CD14-positive monocyte (primary cell): ENCODE results near the gene SLC27A1. TPM values are rescaled to one million over a fixed set of nuclear protein-coding genes. Genes with fewer than 3 reads are reported as not detected.

Experiments used
- DNase-seq, 3 donors: peaks; one replicate each; pipeline ENCODE4 v3.0.0-alpha.2; 2011 to 2022
- H2AFZ ChIP-seq: 2 replicates; pipeline ENCODE4 v1.6.0; 2012; ENCODE audit warnings: mild to moderate bottlenecking, low read depth, low read length, inconsistent platforms; ENCODE audit not compliant: insufficient read depth, poor library complexity, severe bottlenecking
- H3K27ac ChIP-seq, 2 donors: 1 replicate in 1 of 2; 2 replicates in 1 of 2; pipeline ENCODE4 v1.5.1; 2012 to 2013; ENCODE audit warnings: low read length in 2 of 2, control low read depth in 1 of 2, inconsistent platforms in 1 of 2, low read depth in 1 of 2, mild to moderate bottlenecking in 1 of 2
- H3K27me3 ChIP-seq, 2 donors: one replicate each; pipeline versions ENCODE4 v1.6.0 to v1.6.1; 2011 to 2013; ENCODE audit warnings: low read length in 2 of 2; ENCODE audit not compliant: control insufficient read depth in 2 of 2, insufficient read depth in 2 of 2
- H3K36me3 ChIP-seq, 2 donors: replicated peaks in 1 of 2; 1 replicate in 1 of 2; 2 replicates in 1 of 2; pipeline versions ENCODE4 v1.5.1 to v1.6.1; 2012 to 2013; ENCODE audit warnings: low read length in 2 of 2, control low read depth in 1 of 2, inconsistent platforms in 1 of 2, mild to moderate bottlenecking in 1 of 2; ENCODE audit not compliant: insufficient read depth in 2 of 2, control insufficient read depth in 1 of 2
- H3K4me1 ChIP-seq, 2 donors: 1 replicate in 1 of 2; 2 replicates in 1 of 2; pipeline versions ENCODE4 v1.5.1 to v1.6.1; 2012 to 2013; ENCODE audit warnings: low read length in 2 of 2, control low read depth in 1 of 2, inconsistent platforms in 1 of 2, mild to moderate bottlenecking in 1 of 2, moderate library complexity in 1 of 2; ENCODE audit not compliant: insufficient read depth in 2 of 2, control insufficient read depth in 1 of 2
- H3K4me2 ChIP-seq: replicated peaks from 2 replicates; pipeline ENCODE3; 2012; ENCODE audit warnings: low read length, moderate library complexity, mild to moderate bottlenecking; ENCODE audit not compliant: poor library complexity, severe bottlenecking; ENCODE audit errors: extremely low read depth
- H3K4me3 ChIP-seq, 3 experiments: fragments of 200-600 bp in 1 of 3; sonication (generic) in 1 of 3; replicated peaks in 1 of 3; 1 replicate in 2 of 3; 2 replicates in 1 of 3; pipeline ENCODE4 v1.5.1; 2011 to 2013; ENCODE audit warnings: low read length in 3 of 3, mild to moderate bottlenecking in 3 of 3, control low read depth in 2 of 3, low read depth in 2 of 3, inconsistent platforms in 1 of 3, moderate library complexity in 1 of 3
- H3K79me2 ChIP-seq: 2 replicates; pipeline ENCODE4 v1.6.0; 2012; ENCODE audit warnings: mild to moderate bottlenecking, control low read depth, inconsistent platforms, low read length, moderate library complexity; ENCODE audit not compliant: insufficient read depth
- H3K9ac ChIP-seq: 2 replicates; pipeline ENCODE4 v1.6.0; 2017; ENCODE audit warnings: low read length, mild to moderate bottlenecking; ENCODE audit not compliant: insufficient read depth, poor library complexity, severe bottlenecking
- H3K9me3 ChIP-seq, 2 donors: replicated peaks in 1 of 2; 1 replicate in 1 of 2; 2 replicates in 1 of 2; pipeline versions ENCODE4 v1.5.1 to v1.6.1; 2012 to 2013; ENCODE audit warnings: low read length in 2 of 2, control low read depth in 1 of 2; ENCODE audit not compliant: control insufficient read depth in 1 of 2, insufficient read depth in 1 of 2
- H4K20me1 ChIP-seq: 2 replicates; pipeline ENCODE4 v1.6.0; 2012; ENCODE audit warnings: mild to moderate bottlenecking, low read length, control low read depth, moderate library complexity; ENCODE audit not compliant: insufficient read depth
- H3K27ac Mint-ChIP-seq, 7 donors: one replicate each; pipeline ENCODE4 v1.8.0; 2020; ENCODE audit warnings: mild to moderate bottlenecking in 7 of 7, mixed read lengths in 7 of 7, moderate library complexity in 6 of 7, inconsistent platforms in 2 of 7
- H3K27me3 Mint-ChIP-seq, 3 donors: one replicate each; pipeline ENCODE4 v1.8.0; 2021 to 2022; ENCODE audit warnings: low read depth in 3 of 3, mild to moderate bottlenecking in 3 of 3, mixed read lengths in 3 of 3, moderate library complexity in 3 of 3, inconsistent platforms in 1 of 3
- H3K36me3 Mint-ChIP-seq, 2 donors: one replicate each; pipeline ENCODE4 v1.8.0; 2020; ENCODE audit warnings: mixed read lengths in 2 of 2, inconsistent platforms in 1 of 2, mild to moderate bottlenecking in 1 of 2
- H3K4me1 Mint-ChIP-seq: one replicate; pipeline ENCODE4 v1.8.0; 2020; ENCODE audit warnings: mild to moderate bottlenecking, mixed read lengths
- H3K4me3 Mint-ChIP-seq, 2 donors: one replicate each; pipeline ENCODE4 v1.8.0; 2020; ENCODE audit warnings: mild to moderate bottlenecking in 2 of 2, mixed read lengths in 2 of 2, moderate library complexity in 1 of 2
- H3K9me3 Mint-ChIP-seq, 7 donors: one replicate each; pipeline ENCODE4 v1.8.0; 2020 to 2022; ENCODE audit warnings: mixed read lengths in 7 of 7, mild to moderate bottlenecking in 6 of 7, moderate library complexity in 6 of 7, inconsistent platforms in 2 of 7
- WGBS: methylation state at CpG from one replicate; pipeline ENCODE4 v1.1.5; 2013; ENCODE audit warnings: missing lambda C conversion rate; ENCODE audit not compliant: insufficient coverage; 5-methylcytosine and 5-hydroxymethylcytosine counted together
- intact Hi-C, 2 donors: fragments of 100-400 bp; cut with micrococcal nuclease; formaldehyde crosslinking; loops; one replicate each; pipeline versions ENCODE4 v1.15.0 to v1.15.1; 2023
- polyA plus RNA-seq, 3 donors: library from polyadenylated mRNA; depleted of rRNA in 1 of 3; unstranded in 2 of 3; stranded (reverse) in 1 of 3; fragments of 300-500 nt in 2 of 3; fragments of >200 nt in 1 of 3; fragmentation: Illumina TruSeq in 2 of 3; gene quantifications; 1 replicate in 2 of 3; 2 replicates in 1 of 3; pipeline ENCODE4 v1.2.3, GENCODE V29; 2012 to 2021
- TF ChIP-seq, protein P1 (sequence below): fragments of 200-600 bp; IDR thresholded peaks from one replicate; pipeline ENCODE4 v1.8.0; 2022; ENCODE audit warnings: antibody characterized with exemption, mild to moderate bottlenecking

SLC27A1 gene
- polyA plus RNA-seq, 3 donors, result 27.1 to 36.5 (median 27.6) TPM

DNA sequence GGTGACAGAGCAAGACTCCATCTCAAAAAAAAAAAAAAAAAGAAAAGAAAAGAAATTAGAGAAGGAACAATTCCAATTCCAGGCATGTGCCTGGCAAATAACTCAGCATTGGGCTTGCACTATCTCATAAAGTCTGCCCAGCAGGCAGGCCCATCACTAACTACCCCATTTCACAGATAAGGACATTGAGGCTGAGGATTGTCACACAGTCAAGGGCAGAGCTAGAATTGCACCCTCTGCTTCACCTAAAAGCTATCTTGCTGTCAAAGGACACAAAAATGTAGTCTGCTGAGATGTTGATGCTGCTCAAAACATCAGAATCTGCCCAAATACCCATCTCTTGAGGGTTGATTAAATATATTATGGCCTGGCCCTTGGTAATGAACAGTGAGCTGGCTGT lies 64.4 kb downstream of the SLC27A1 start:
- H3K36me3 ChIP-seq, result no peaks in the 10 kb centered on the region
- H3K9me3 ChIP-seq, result no peaks in the 10 kb centered on the region
- no peak for DNase-seq
- H3K27ac ChIP-seq, result no peak overlapping the region
- H2AFZ ChIP-seq, result no peak overlapping the region
- H3K9ac ChIP-seq, result no peak overlapping the region
- H3K4me1 ChIP-seq, result peaks cover 25 to 26% of the 10 kb centered on the region in 2 donors
- no peaks in the 10 kb centered on the region for H4K20me1 ChIP-seq
- Mint-ChIP-seq H3K4me1 (peaks cover 31% of the 10 kb centered on the region), H3K4me3 (no peak overlapping the region), H3K27ac (no peak overlapping the region), H3K36me3 (no peaks in the 10 kb centered on the region), H3K9me3 (peaks cover 0 to 2% (median 0%) of the 10 kb centered on the region in 7 donors), H3K27me3 (peaks cover 3 to 7% (median 6%) of the 10 kb centered on the region in 3 donors)
- intact Hi-C loops, result loop anchor here in 1 of 2 donors (5.0 kb wide), 1 partner anchor 38 kb away; no protein-coding TSS in a partner anchor
- no peak overlapping the region for H3K4me2 ChIP-seq
- TF ChIP-seq, protein P1, sequence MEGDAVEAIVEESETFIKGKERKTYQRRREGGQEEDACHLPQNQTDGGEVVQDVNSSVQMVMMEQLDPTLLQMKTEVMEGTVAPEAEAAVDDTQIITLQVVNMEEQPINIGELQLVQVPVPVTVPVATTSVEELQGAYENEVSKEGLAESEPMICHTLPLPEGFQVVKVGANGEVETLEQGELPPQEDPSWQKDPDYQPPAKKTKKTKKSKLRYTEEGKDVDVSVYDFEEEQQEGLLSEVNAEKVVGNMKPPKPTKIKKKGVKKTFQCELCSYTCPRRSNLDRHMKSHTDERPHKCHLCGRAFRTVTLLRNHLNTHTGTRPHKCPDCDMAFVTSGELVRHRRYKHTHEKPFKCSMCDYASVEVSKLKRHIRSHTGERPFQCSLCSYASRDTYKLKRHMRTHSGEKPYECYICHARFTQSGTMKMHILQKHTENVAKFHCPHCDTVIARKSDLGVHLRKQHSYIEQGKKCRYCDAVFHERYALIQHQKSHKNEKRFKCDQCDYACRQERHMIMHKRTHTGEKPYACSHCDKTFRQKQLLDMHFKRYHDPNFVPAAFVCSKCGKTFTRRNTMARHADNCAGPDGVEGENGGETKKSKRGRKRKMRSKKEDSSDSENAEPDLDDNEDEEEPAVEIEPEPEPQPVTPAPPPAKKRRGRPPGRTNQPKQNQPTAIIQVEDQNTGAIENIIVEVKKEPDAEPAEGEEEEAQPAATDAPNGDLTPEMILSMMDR, result no peak
- H3K27me3 ChIP-seq, result no peaks in the 10 kb centered on the region
- H3K4me3 ChIP-seq, result no peak overlapping the region
- no peaks in the 10 kb centered on the region for H3K79me2 ChIP-seq

DNA sequence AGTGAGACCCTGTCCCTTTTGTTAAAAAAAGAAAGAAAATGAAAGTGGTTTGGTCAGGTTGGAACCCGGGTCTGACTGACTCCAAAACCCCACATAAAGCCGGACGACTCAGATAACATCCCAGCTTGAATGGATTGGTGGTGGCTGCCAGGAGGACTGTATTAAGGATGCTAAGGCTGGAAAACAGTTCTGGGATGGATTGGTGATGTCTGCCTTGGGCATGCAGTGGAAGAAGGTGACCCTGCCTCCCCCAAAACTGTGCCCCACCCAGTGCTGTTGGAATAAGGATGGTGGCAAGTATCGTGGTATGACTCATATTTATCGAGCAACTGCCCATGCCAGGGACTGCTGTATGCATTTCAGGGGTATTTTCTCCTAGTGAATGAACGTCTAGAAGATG lies 66.6 kb downstream of the SLC27A1 start:
- 70% methylated on average over 3 of the region's 6 CpGs for WGBS

More for the DNA sequence above, 66.6 kb downstream of the SLC27A1 start:
- TF ChIP-seq, protein P1, result no peak
- Histone ChIP-seq H4K20me1 (no peaks in the 10 kb centered on the region), H2AFZ (no peak overlapping the region), H3K36me3 (no peaks in the 10 kb centered on the region), H3K4me2 (no peak overlapping the region), H3K79me2 (no peaks in the 10 kb centered on the region), H3K27me3 (no peaks in the 10 kb centered on the region), H3K4me1 (peaks cover 15 to 23% of the 10 kb centered on the region in 2 donors), H3K27ac (no peak overlapping the region), H3K9ac (no peak overlapping the region), H3K9me3 (no peaks in the 10 kb centered on the region), H3K4me3 (no peak overlapping the region)
- Mint-ChIP-seq H3K4me3 (no peak overlapping the region), H3K27ac (no peak overlapping the region), H3K27me3 (peaks cover 3 to 7% (median 6%) of the 10 kb centered on the region in 3 donors), H3K36me3 (no peaks in the 10 kb centered on the region), H3K9me3 (peaks cover 0 to 2% (median 0%) of the 10 kb centered on the region in 7 donors), H3K4me1 (peaks cover 19% of the 10 kb centered on the region)
- no peak for DNase-seq
- intact Hi-C loops, result loop anchor here in 1 of 2 donors (5.0 kb wide), 1 partner anchor 35 kb away; no protein-coding TSS in a partner anchor
